GM19238 (cell line): Measurements from ENCODE around the gene GATD1.

Source experiments
- DNase-seq: peaks from one replicate; pipeline ENCODE4 v3.0.0; 2011; ENCODE audit warnings: low spot score; ENCODE audit not compliant: insufficient read length

GATD1 gene, protein sequence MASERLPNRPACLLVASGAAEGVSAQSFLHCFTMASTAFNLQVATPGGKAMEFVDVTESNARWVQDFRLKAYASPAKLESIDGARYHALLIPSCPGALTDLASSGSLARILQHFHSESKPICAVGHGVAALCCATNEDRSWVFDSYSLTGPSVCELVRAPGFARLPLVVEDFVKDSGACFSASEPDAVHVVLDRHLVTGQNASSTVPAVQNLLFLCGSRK

GRCh38 chr11:777288-778255, at the start of gene GATD1:
TSS of gene GATD1 (minus strand) at chr11:777487. CDS start at chr11:777462, 25 bp downstream.
- DNase-seq: peak; percentile 100

DNA sequence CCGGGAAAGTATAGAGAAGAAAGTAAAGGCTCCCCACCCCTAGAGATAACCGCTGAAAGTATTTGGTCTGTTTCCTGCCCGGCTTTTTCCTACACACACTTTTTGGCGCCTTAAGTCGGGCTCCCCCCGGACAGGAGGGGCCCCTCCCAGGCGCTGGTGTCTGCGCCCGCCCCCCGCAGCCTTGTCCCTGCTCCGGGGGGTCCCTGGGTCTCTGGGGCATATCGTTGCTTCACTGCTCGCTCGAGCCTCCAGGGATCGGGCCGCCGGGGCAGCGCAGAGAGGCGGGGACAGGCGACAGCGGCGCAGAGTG, 49.5 kb upstream of the GATD1 start:
- DNase-seq: no peak

DNA sequence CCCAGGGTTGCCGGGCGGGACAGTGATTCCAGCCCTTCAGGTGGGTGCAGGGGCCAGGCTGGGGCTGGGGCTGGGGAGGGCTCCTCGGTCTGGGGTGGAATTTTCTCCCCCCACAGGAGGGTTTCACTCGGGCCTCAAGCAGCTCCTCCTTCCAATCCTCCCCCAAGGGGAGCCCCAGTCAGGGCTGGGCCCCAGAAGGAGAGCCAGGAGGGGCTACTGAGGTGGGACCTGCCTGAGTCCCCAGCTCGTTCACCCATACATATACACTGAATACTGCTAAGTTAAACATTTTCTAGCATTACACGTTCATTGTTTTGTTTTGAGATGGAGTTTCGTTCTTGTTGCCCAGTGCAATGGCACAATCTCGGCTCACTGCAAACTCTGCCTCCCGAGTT, 48.9 kb upstream of the GATD1 start:
- DNase-seq: no peak

- DNase-seq: no peak
Observed at GRCh38 chr11:825366-826226, 48.3 kb upstream of the GATD1 start.

GRCh38 chr11:824942-825341, 47.7 kb upstream of the GATD1 start:
- no peak for DNase-seq

DNA sequence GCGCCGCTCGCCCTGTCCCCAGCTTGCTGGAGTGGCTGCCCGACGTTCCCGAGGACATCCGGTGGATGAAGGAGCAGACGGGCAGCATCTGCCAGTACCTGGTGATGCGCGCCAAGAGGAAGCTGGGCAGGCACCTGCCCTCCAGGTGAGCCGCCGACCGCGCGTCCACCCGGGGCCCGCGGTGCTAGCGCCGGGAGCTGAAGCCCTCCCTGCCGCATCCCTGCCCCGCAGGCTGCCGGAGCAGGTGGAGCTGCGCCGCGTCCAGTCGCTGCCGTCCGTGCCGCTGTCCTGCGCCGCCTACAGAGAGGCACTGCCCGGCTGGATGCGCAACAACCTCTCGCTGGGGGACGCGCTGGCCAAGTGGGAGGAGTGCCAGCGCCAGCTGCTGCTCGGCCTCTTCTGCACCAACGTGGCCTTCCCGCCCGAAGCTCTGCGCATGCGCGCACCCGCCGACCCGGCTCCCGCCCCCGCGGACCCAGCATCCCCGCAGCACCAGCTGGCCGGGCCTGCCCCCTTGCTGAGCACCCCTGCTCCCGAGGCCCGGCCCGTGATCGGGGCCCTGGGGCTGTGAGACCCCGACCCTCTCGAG, 47.1 kb upstream of the GATD1 start:
- DNase-seq: no peak

DNA sequence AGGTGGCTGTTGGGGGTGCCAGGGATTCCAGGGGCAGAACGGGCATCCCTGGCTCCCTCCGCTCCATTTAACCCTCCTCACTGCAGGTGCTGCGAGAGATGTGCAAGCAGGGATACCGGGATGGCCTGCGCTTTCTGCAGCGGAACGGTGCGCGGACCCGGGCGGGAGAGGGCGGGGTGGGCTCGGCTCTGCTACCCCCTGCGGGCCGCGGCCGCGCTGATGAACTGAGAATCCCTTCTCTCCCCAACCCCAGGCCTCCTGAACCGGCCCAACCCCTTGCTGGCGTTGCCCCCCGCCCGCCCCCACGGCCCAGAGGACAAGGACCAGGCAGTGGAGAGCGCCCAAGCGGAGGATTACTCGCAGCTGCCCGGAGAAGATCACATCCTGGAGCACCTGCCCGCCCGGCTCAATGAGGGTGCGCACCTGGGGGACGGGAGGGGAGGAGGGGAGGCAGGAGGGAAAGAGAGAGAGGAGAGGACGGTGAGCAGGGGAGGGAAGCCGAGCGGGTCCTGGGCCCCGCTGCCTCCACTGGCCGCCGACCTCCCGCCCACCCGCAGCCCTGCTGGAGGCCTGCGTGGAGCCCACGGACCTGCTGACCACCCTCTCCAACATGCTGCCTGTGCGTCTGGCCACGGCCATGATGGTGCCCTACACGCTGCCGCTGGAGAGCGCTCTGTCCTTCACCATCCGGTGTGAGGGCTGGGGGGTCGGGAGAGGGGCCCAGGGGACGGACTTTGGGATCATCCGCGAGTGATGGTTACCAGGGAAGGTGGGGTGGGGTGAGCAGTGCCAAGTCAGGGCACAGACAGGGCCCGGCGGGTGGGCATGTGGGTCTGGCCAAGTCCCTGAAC, 46.4 kb upstream of the GATD1 start:
- DNase-seq: no peak

- no peak for DNase-seq
Observed at GRCh38 chr11:821512-822371, 44.5 kb upstream of the GATD1 start.

DNA sequence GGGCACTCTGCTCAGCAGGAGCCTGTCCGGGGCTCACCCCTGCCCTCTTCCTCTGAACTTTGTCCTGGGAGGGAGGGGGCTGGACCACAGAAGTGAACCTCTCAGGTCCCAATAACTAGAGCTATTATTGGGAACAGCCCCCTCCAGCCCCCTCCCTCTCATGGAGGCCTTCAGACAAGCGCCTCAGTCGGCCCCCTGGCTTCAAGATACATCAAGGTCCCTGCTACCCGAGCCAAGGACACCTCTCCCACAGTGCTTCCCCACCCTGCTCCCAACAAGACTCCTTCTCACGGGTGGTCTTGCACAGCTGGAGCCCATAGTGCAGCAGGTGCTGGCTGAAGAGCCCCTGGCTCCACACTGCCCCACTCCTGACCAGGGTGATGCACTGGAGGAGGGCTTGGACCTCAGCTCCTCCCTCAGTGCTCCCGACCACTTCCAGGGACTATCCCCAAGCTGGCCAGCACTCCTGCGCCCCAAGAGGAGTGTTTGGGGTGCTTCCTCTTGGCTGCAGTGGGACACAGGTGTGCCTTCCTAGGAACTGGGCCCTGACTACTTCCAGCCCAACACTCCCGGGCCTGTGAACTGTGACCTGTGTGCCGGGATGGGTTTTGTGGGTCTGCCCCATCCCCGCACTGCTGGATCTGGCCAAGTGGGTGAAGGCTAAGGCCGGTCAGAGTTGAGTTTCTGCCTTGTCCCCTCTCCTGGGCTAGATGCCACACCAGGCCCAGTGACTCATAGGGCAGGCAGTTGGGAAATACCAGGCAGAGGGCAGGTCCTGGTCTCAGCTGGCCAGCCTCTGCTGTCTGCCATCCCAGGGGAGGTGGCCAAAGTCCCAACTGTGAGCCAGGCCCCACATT, 43.6 kb upstream of the GATD1 start:
- DNase-seq: no peak

GRCh38 chr11:819943-820649, 42.8 kb upstream of the GATD1 start:
- DNase-seq: peak; percentile 96

- DNase-seq: peak; percentile 95
Observed at GRCh38 chr11:819129-819931, 42.0 kb upstream of the GATD1 start.

DNA sequence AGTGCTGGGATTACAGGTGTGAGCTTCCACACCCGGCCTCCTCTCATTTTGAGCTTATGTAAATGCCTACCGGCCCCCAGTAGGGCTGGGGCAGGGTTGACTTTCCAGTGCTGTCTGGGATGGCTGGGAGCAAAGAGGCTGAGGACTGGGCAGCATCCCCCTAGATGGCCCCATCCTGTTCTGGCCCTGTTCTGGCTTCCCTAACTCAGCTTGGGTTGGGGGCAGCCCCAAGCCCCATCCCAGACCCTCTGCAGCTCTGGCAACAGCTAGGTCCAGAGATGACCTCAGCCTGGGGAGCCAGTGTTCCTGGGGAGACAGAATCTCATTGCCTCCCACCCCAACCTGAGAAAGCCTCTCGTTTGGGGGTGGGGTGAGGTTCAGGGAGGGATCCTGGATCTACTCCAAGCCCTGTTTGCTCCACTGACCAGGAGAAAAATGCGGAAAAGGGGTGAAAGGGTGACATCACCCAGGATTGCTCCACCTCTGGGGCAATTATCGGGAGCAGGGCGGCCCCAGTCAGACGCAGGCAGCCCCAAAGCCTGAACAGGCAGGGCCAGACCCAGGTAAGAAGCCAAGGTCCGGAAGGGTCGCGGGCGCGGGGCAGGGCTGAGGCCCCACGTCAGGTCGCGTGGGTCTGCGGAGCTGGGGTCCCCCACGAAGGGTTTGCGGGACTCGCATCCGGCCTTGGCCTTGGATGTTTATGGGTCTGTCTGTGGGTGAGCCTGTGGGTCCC, 41.3 kb upstream of the GATD1 start, which contains the start of gene PNPLA2:
Gene PNPLA2 (plus strand): TSS at position 519 of the 733 bp plus-strand sequence. CDS start 805 bp downstream, outside the sequence.
- DNase-seq: no peak

- no peak for DNase-seq
Observed at GRCh38 chr11:816433-816779, 39.1 kb upstream of the GATD1 start.

- no peak for DNase-seq
Observed at GRCh38 chr11:815675-816432, 38.6 kb upstream of the GATD1 start.

- no peak for DNase-seq
Observed at GRCh38 chr11:813456-814096, 36.3 kb upstream of the GATD1 start.
